ENCODE measurements around the gene XCR1.
"Not testable (repeated sequence)": the region's sequence is repeated elsewhere in the genome, so short reads cannot be mapped to it uniquely, and the experiment has no call there.

Gene XCR1

DNA sequence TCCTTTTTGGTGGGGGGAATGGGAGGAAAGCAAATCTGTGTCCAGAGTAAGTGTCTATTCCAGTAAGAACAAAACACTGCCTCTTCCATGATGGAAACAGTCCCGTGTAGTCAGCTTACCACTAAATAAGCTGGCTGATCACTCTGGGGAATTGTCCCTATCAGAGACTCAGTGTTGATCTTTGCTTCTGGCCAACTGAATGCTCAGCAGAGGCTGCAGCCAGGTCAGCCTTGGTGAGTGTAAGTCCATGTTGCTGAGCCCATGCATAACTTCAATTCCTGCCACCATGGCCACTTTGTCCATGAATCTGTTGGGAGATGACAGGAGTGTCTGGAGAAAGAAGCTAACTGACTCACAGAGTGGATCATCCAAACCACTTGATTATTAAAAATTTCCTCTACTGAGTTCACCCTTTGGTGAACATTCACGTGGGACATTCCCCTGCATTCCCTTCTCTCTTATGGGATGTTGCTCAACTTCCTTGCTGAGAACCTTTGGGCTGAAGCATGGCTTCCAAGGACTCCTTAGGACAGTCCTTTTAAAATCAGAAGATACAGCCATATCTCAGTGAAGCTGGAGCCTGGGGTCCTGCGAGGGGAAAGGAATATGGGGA, 33.9 kb upstream of the XCR1 start:
- no peaks in the 10 kb centered on the region for H3K4me1 ChIP-seq (ENCODE audit: control insufficient read depth, insufficient read depth, low read length)
- no peaks in the 10 kb centered on the region for H3K36me3 ChIP-seq (ENCODE audit: control insufficient read depth, insufficient read depth, low read length)
- no peaks in the 10 kb centered on the region; the same call in 1 of the 2 replicates for H3K27me3 ChIP-seq (ENCODE audit: control insufficient read depth, insufficient read depth, low read length)
- H3K4me3 ChIP-seq (ENCODE audit: low read depth, low read length), result no peak overlapping the region
- no peaks in the 10 kb centered on the region for H3K9me3 ChIP-seq (ENCODE audit: control insufficient read depth, insufficient read depth, low read depth, low read length)
- no peak overlapping the region for H3K9ac ChIP-seq (ENCODE audit: low read length)
- no peak overlapping the region for H3K27ac ChIP-seq (ENCODE audit: low read depth, low read length)

DNA sequence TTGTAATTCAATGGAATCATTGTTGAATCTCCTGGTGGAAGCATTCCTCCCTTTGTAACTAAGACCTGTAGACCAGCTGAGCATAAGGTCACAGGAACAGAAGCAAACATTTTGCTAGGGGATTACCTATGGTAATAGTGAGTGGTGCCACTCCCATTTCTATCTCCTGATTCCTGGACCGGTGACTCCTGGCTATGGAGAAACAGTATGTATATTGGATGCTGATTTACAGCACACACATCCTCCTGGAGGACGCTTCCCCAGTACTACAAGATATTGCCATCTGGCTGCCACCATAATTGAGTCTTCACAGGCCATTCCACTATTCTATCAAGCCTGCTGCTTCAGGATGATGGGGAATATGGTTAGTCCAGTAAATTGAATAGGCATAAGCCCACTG, 33.3 kb upstream of the XCR1 start:
- Histone ChIP-seq H3K27me3 (ENCODE audit: control insufficient read depth, insufficient read depth, low read length) (no peaks in the 10 kb centered on the region; the same call in 1 of the 2 replicates), H3K27ac (ENCODE audit: low read depth, low read length) (no peak overlapping the region), H3K9ac (ENCODE audit: low read length) (no peak overlapping the region), H3K9me3 (ENCODE audit: control insufficient read depth, insufficient read depth, low read depth, low read length) (no peaks in the 10 kb centered on the region), H3K36me3 (ENCODE audit: control insufficient read depth, insufficient read depth, low read length) (no peaks in the 10 kb centered on the region), H3K4me3 (ENCODE audit: low read depth, low read length) (no peak overlapping the region), H3K4me1 (ENCODE audit: control insufficient read depth, insufficient read depth, low read length) (no peaks in the 10 kb centered on the region)

DNA sequence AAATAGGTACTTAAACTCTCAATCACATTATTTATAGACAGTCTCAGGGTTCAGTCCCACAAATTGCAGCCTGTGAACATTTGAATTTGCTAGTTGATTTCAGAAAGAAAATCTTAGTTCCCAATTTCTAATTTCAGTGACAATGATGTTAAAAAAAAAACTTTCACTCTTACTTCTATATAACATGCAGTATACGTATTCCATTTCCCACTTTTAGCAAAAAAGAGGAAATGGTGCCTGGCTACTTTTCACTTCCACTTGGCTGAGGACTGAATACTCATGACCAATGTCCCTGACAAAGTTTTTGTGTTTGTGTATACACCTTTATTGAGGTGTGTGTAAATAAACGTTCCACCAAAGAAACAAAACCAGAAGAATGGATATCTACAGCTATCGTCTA, 32.1 kb upstream of the XCR1 start:
- H3K4me1 ChIP-seq (ENCODE audit: control insufficient read depth, insufficient read depth, low read length), result no peaks in the 10 kb centered on the region
- no peaks in the 10 kb centered on the region for H3K9me3 ChIP-seq (ENCODE audit: control insufficient read depth, insufficient read depth, low read depth, low read length)
- no peak overlapping the region for H3K27ac ChIP-seq (ENCODE audit: low read depth, low read length)

DNA sequence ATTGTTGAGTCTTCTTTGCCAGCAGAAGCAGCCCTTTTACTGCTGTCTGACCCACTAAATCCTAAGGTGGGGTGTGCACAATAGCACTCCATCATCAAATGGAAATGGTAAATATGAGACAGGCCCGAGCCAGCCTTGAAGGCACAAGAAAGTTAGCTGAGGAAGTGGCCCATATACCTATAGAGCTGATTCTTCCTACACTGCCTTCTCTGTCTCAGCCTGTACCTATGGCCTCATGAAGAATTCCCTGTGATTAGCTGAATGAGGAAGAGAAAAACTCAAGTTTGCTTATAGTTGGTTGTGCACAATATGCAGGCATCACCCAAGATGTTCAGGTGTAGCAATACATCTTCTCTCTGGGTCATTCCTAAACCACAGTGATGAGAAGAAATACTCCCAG, 31.7 kb upstream of the XCR1 start:
- no peak overlapping the region for H3K4me3 ChIP-seq (ENCODE audit: low read depth, low read length)
- H3K9me3 ChIP-seq (ENCODE audit: control insufficient read depth, insufficient read depth, low read depth, low read length), result no peaks in the 10 kb centered on the region
- no peak overlapping the region for H3K9ac ChIP-seq (ENCODE audit: low read length)
- H3K27ac ChIP-seq (ENCODE audit: low read depth, low read length), result no peak overlapping the region
- no peaks in the 10 kb centered on the region for H3K4me1 ChIP-seq (ENCODE audit: control insufficient read depth, insufficient read depth, low read length)
- H3K27me3 ChIP-seq (ENCODE audit: control insufficient read depth, insufficient read depth, low read length), result no peaks in the 10 kb centered on the region; the same call in 1 of the 2 replicates
- H3K36me3 ChIP-seq (ENCODE audit: control insufficient read depth, insufficient read depth, low read length), result no peaks in the 10 kb centered on the region

More for the DNA sequence above, 32.1 kb upstream of the XCR1 start:
- Histone ChIP-seq H3K27me3 (ENCODE audit: control insufficient read depth, insufficient read depth, low read length) (no peaks in the 10 kb centered on the region; the same call in 1 of the 2 replicates), H3K4me3 (ENCODE audit: low read depth, low read length) (no peak overlapping the region), H3K9ac (ENCODE audit: low read length) (no peak overlapping the region), H3K36me3 (ENCODE audit: control insufficient read depth, insufficient read depth, low read length) (no peaks in the 10 kb centered on the region)

DNA sequence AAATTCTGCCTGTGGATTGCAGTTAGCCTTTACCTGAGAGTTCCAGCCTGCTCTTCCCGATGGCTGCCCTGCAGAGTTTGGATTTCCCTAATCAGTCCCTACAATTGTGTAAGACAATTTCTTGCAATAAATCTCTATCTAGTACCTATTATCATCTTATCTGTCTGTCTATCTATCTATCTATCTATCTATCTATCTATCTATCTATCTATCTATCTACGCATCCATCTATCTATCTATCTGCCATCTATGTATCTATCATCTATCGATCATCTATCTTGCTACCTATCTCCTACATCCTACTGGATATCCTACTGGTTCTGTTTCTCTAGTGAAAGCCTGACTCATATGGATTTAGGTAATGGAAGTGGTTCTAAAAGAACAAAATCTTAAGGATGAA, 30.4 kb upstream of the XCR1 start:
- Histone ChIP-seq H3K36me3 (ENCODE audit: control insufficient read depth, insufficient read depth, low read length) (no peaks in the 10 kb centered on the region), H3K27me3 (ENCODE audit: control insufficient read depth, insufficient read depth, low read length) (no peaks in the 10 kb centered on the region; the same call in 1 of the 2 replicates), H3K9me3 (ENCODE audit: control insufficient read depth, insufficient read depth, low read depth, low read length) (no peaks in the 10 kb centered on the region), H3K9ac (ENCODE audit: low read length) (no peak overlapping the region), H3K4me3 (ENCODE audit: low read depth, low read length) (no peak overlapping the region), H3K4me1 (ENCODE audit: control insufficient read depth, insufficient read depth, low read length) (no peaks in the 10 kb centered on the region), H3K27ac (ENCODE audit: low read depth, low read length) (no peak overlapping the region)

DNA sequence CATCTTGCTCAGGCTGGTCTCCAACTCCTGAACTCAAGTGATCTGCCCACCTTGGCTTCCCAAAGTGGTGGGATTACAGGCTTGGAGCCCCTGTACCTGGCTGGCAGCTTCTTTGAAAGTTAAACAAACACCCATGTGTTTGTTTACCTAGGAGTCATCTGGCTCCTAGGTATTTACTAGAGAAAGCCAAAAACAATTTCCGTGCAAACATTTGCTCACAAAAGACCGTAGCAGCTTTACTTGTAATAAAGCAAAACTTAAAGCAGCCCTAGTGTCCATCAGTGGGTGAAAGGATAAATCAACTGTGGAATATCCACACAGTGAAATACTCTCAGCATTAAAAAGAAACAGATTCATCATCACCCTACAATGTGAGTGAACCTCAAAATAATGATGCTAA, 29.4 kb upstream of the XCR1 start:
- H3K27ac ChIP-seq (ENCODE audit: low read depth, low read length), result no peak overlapping the region
- H3K9me3 ChIP-seq (ENCODE audit: control insufficient read depth, insufficient read depth, low read depth, low read length), result no peaks in the 10 kb centered on the region
- no peaks in the 10 kb centered on the region for H3K4me1 ChIP-seq (ENCODE audit: control insufficient read depth, insufficient read depth, low read length)
- no peaks in the 10 kb centered on the region for H3K36me3 ChIP-seq (ENCODE audit: control insufficient read depth, insufficient read depth, low read length)
- no peaks in the 10 kb centered on the region; the same call in 1 of the 2 replicates for H3K27me3 ChIP-seq (ENCODE audit: control insufficient read depth, insufficient read depth, low read length)
- no peak overlapping the region for H3K4me3 ChIP-seq (ENCODE audit: low read depth, low read length)
- no peak overlapping the region for H3K9ac ChIP-seq (ENCODE audit: low read length)

DNA sequence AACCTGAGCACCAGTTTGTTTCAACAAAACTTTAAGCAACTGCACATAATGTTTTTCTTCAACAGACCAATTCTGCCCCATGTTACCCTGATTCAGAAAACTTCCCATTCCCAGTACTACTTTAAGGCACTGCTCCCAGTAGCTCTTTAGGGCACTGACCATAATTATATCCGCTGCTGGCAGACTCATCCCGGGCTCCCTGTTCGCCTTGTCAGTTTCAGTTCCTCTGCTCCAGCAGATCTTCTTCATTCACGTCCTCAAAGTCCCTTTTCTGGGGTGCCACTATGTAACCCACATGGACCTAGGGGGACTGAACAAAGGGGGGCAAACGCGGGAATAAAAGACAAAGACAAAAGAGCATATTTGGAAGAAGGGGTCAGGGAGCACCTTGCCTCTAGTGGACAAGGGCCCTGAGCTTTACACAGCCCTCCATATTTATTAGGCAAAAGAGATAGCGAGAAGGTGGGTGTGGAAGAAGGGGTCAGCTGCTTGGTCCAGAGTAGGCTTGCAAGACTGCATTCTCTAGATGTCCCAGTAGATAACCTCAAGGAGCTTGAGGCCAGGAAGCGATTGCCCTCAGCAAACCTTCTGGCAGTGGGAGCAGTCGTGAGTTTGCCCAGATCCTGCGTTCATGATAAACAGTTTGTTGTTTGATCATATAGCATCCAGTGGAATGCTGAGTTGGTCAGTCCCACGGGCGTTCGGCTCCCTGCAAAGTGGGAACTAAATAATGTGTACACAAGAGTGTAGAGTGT, 26.7 kb upstream of the XCR1 start:
- H3K4me3 ChIP-seq (ENCODE audit: low read depth, low read length); H3K9me3 ChIP-seq (ENCODE audit: control insufficient read depth, insufficient read depth, low read depth, low read length); H3K27me3 ChIP-seq (ENCODE audit: control insufficient read depth, insufficient read depth, low read length); H3K27ac ChIP-seq (ENCODE audit: low read depth, low read length); H3K4me1 ChIP-seq (ENCODE audit: control insufficient read depth, insufficient read depth, low read length); H3K9ac ChIP-seq (ENCODE audit: low read length); H3K36me3 ChIP-seq (ENCODE audit: control insufficient read depth, insufficient read depth, low read length): not testable (repeated sequence)

DNA sequence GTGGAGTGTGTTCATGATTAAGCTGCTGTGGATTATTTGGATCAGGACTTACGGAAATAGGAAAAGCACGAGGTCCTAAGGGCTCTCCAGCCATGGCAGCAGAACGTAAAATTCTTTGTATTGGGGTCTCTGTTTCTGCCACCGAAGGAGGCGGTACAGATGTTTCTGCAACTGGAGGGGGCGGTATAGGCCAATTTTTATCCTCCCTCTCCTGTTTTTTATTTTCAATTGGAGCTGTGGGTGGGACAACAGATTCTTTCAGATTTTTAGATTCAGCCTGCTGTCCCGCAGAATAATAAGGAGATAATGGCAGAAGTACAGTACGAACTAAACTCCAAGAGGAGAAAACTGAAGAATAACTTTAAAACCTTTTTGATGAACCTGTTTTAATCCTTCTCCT, 26.0 kb upstream of the XCR1 start:
- not testable (repeated sequence) for H3K4me1 ChIP-seq (ENCODE audit: control insufficient read depth, insufficient read depth, low read length); H3K9ac ChIP-seq (ENCODE audit: low read length); H3K27me3 ChIP-seq (ENCODE audit: control insufficient read depth, insufficient read depth, low read length); H3K36me3 ChIP-seq (ENCODE audit: control insufficient read depth, insufficient read depth, low read length); H3K27ac ChIP-seq (ENCODE audit: low read depth, low read length); H3K4me3 ChIP-seq (ENCODE audit: low read depth, low read length); H3K9me3 ChIP-seq (ENCODE audit: control insufficient read depth, insufficient read depth, low read depth, low read length)

DNA sequence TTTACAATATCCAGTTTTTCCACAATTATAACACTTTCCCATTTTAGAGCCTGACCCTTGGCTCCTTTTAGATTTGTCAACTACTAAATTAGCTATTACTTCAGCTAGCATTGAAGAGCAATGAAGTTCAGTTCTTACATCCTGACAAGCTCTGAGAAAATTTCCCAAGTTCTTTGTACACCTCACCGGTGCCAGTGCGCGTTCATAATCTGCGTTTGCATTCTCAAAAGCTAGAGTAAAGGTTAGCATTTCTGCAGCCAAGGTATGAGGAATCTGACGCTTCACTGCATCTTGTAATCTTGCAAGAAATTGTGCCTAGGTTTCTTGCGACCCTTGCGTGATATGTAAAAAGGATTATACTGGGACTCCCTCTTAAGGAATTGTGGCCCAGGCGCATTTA, 25.2 kb upstream of the XCR1 start:
- Histone ChIP-seq H3K4me3 (ENCODE audit: low read depth, low read length) (no peak overlapping the region), H3K9ac (ENCODE audit: low read length) (no peak overlapping the region), H3K27ac (ENCODE audit: low read depth, low read length) (no peak overlapping the region), H3K9me3 (ENCODE audit: control insufficient read depth, insufficient read depth, low read depth, low read length) (no peaks in the 10 kb centered on the region), H3K4me1 (ENCODE audit: control insufficient read depth, insufficient read depth, low read length) (no peaks in the 10 kb centered on the region), H3K27me3 (ENCODE audit: control insufficient read depth, insufficient read depth, low read length) (no peaks in the 10 kb centered on the region), H3K36me3 (ENCODE audit: control insufficient read depth, insufficient read depth, low read length) (no peaks in the 10 kb centered on the region)

DNA sequence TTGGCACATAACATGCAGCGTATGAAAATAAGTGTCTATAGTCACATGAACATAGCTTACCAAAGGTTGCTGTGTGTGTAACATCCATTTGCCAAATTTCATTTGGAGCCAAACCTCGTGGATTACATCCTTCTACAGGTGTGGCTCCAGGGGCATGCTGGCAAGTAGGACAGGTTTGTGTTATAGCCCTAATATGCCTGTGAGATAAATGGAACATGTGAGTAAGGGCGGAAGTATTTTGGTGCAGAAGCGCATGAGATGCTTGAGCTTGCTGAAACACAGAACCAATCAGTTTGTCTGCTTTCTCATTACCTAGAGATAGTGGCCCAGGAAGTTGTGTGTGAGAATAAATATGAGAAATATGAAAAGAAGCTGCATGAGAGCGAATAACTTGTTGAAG, 21.8 kb upstream of the XCR1 start:
- no peak overlapping the region for H3K4me3 ChIP-seq (ENCODE audit: low read depth, low read length)
- H3K4me1 ChIP-seq (ENCODE audit: control insufficient read depth, insufficient read depth, low read length), result no peaks in the 10 kb centered on the region
- no peak overlapping the region for H3K27ac ChIP-seq (ENCODE audit: low read depth, low read length)
- no peaks in the 10 kb centered on the region for H3K36me3 ChIP-seq (ENCODE audit: control insufficient read depth, insufficient read depth, low read length)
- H3K9ac ChIP-seq (ENCODE audit: low read length), result no peak overlapping the region
- no peaks in the 10 kb centered on the region for H3K9me3 ChIP-seq (ENCODE audit: control insufficient read depth, insufficient read depth, low read depth, low read length)
- H3K27me3 ChIP-seq (ENCODE audit: control insufficient read depth, insufficient read depth, low read length), result no peaks in the 10 kb centered on the region

DNA sequence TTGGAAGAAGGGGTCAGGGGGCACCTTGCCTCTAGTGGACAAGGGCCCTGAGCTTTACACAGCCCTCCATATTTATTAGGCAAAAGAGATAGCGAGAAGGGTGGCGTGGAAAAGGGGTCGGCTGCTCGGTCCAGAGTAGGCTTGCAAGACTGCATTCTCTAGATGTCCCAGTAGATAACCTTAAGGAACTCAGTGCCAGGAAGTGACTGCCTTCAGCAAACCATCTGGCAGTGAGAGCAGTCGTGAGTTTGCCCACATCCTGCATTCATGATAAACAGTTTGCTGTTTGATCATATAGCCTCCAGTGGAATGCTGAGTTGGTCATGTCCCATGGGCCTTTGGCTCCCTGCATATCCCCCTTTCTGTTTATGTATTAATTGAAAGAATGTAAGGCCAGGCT, 18.9 kb upstream of the XCR1 start:
- H3K9ac ChIP-seq (ENCODE audit: low read length); H3K27ac ChIP-seq (ENCODE audit: low read depth, low read length); H3K4me3 ChIP-seq (ENCODE audit: low read depth, low read length); H3K27me3 ChIP-seq (ENCODE audit: control insufficient read depth, insufficient read depth, low read length); H3K36me3 ChIP-seq (ENCODE audit: control insufficient read depth, insufficient read depth, low read length); H3K4me1 ChIP-seq (ENCODE audit: control insufficient read depth, insufficient read depth, low read length); H3K9me3 ChIP-seq (ENCODE audit: control insufficient read depth, insufficient read depth, low read depth, low read length): not testable (repeated sequence)

Measured in HUES6 (cell line).